Stimulated activated naive CD4-positive, alpha-beta T cell treated with Interleukin-2 at 50 U/mL for 16 hours (primary cell): ENCODE results near the gene FAM210A.
"Not testable (repeated sequence)": the region's sequence is repeated elsewhere in the genome, so short reads cannot be mapped to it uniquely, and the experiment has no call there.

Experiments
- DNase-seq: peaks from one replicate; lab custom pipeline; 2025; lab: John Stamatoyannopoulos, UW

The FAM210A gene

DNA sequence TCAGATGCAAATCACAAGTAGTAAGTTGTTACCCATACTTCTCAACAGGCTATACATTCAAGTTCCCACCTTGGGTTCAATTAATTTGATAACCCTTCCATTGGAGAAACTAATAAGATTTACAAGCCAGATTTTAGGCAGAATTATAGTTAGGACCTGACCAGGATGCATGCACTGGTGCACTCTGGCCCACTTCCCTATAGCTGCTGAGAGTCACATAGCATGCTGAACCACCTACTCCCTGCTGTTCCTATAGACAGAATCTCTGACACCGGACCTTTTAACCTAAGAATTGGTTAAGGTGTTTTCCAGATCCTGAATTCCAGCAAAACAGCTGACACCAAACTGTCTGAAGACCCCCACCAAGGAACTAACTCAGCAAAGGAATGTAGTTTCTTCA lies 26.2 kb downstream of the FAM210A start:
- no peak for DNase-seq

DNA sequence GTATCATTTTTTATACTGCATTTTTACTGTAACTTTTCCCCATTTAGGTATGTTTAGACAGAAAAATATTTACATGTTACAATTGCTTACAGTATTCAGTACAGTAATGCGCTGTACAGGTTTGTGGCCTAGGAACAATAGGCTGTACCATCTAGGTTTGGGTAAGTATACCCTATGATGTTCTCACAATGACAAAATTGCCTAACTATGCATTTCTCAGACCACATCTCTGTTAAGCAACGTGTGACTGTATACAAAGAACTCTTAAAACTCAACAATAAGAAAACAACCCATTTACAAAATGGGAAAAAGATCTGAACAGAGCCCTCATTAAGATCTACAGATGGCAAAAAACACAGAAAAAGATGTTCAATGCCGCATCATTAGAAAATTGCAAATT lies 29.4 kb downstream of the FAM210A start:
- no peak for DNase-seq

- DNase-seq: not testable (repeated sequence)
Measured at GRCh38 chr18:13695337-13695736, 31.0 kb downstream of the FAM210A start.

GRCh38 chr18:13690060-13690459 lies 36.3 kb downstream of the FAM210A start:
- DNase-seq: not testable (repeated sequence)

- DNase-seq: no peak
Measured at GRCh38 chr18:13688191-13689136, 37.9 kb downstream of the FAM210A start.

GRCh38 chr18:13684546-13684945 lies 41.8 kb downstream of the FAM210A start:
- DNase-seq: no peak

GRCh38 chr18:13681701-13682100 lies 44.7 kb downstream of the FAM210A start:
- DNase-seq: no peak

DNA sequence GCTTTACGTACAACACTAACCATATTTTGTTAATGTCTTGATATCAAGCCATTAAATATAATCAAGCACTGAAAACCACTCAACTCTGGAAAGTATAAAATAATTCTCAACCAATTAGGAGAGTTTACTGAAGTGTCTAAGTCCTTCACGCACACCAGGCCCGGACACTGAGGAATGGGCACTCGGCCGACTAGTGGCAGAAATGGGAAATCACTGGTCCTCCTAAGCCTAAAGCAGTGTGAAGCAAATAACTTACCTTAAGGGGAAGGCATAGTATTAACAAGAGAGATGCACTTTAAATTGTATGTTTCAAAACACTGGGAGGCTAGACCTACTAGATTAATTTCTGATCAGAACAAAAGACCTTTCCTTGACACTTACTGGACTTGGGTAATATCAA lies 45.7 kb downstream of the FAM210A start:
- DNase-seq: no peak

- DNase-seq: not testable (repeated sequence)
Measured at GRCh38 chr18:13677350-13677749, 49.0 kb downstream of the FAM210A start.

GRCh38 chr18:13676471-13676870 lies 49.9 kb downstream of the FAM210A start:
- DNase-seq: no peak

GRCh38 chr18:13672657-13673056 lies 53.7 kb downstream of the FAM210A start:
- DNase-seq: no peak

- DNase-seq: no peak
Measured at GRCh38 chr18:13661779-13662256, 64.5 kb downstream of the FAM210A start.

GRCh38 chr18:13661051-13661778 lies 65.1 kb downstream of the FAM210A start:
- DNase-seq: no peak

GRCh38 chr18:13660510-13660909 lies 65.8 kb downstream of the FAM210A start:
- no peak for DNase-seq

DNA sequence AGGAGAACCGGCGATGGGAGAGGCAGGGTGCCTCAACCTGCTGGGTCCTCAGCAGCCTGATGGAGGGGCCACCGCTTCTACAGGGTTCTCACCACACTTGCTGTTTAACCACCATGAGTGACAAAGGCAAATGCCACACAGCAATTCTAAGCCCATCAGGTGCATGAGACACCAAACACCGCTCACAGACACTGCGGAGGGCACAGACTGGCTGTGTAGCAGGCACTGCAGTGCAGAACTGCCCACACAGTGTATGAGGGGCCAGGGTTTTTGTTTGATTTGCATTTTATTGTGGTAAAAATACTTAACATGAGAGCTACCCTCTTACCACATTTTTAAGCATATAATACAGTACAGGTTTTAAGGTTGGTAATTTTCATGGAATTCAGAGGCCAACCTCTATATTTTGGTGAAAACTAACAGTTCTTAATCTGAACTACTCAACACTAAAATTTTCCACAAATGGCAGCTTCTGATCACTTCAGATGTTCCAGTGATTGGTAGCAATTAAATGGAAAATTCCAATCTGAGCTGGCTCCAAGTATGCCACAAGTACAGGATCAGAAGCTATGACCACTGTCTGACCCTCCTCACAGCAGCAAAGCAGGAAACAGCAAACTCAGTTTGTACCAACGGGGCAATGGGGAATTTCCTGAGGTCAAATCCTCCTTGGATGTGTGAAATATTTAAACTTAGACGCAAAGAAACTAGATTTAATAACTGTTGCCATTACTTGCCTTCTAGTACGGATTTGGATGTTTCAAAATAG lies 67.7 kb downstream of the FAM210A start:
- no peak for DNase-seq

- no peak for DNase-seq
Measured at GRCh38 chr18:13657974-13658373, 68.4 kb downstream of the FAM210A start.

- DNase-seq: no peak
Measured at GRCh38 chr18:13653746-13654433, 72.5 kb downstream of the FAM210A start.

DNA sequence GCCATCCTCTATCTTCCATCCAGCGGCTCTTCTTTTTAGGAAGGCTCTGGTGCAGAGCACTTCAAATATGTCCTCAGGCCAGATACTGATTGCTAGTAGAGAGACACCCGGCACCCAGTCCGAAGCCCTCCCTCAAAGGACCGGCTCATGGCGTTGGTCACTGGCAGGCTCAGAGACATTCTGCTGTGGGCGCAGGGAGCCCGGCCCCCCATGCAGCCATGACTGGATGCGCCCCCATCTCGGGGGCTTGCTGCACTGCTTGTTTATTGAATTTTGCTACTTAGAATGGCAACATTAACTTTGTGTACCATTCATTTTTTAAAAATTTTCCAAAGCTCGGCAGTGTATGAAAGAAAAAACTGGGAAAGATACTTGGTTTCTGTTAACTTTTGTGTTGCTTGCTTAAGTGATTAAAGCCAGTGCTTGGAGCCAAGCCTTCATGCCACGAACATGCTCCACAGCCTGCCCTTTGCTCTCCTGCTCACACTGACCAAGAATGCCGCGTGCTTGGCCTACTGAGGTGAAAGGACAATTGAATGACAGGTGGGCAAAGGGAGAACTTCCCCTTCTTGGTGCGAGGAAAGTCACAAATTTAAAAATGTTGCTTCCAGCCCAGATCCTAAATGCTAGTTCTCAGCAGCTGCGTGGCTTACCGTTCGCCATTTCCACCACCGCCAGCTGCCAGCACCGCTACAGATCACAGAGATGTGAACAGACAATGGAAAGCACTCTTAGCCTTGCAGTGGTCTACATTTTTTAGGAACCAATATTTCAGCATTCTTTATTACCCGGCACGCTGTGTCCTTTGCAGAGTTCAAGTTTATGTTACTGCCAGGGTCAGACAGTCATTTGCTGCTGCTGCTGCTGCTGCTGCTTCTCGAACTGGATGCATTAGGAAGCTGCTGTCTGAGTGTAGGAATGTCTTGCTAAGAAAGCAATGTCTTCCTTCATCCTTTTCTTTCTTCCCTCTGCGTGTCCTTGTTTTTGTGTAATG lies 76.7 kb downstream of the FAM210A start:
- DNase-seq: no peak

- no peak for DNase-seq
Measured at GRCh38 chr18:13647761-13648160, 78.6 kb downstream of the FAM210A start.

GRCh38 chr18:13646633-13647032 lies 79.7 kb downstream of the FAM210A start:
- no peak for DNase-seq
